Keratinocyte (primary cell): ENCODE measurements around the gene DISP1. TPM values are rescaled to one million over a fixed set of nuclear protein-coding genes. Genes with fewer than 3 reads are reported as not detected.
"Not testable (repeated sequence)": the region's sequence is repeated elsewhere in the genome, so short reads cannot be mapped to it uniquely, and the experiment has no call there.

Source experiments
- DNase-seq: peaks from one replicate; pipeline ENCODE4 v3.0.0-alpha.2; 2011; ENCODE audit warnings: low read depth, missing footprints, low spot score
- FAIRE-seq: peaks from 2 replicates; lab custom pipeline; 2011; peaks lifted over from hg19 to GRCh38; lab: Jason Lieb, UNC
- H2AFZ ChIP-seq: 2 replicates; pipeline ENCODE4 v1.6.0; 2012; ENCODE audit warnings: low read length, control low read depth, inconsistent platforms; ENCODE audit not compliant: control insufficient read depth
- H3K27ac ChIP-seq: 2 replicates; pipeline ENCODE4 v1.5.1; 2011; ENCODE audit warnings: low read length; ENCODE audit not compliant: control insufficient read depth, insufficient read depth
- H3K27me3 ChIP-seq: 3 replicates; pipeline ENCODE4 v1.6.0; 2011; ENCODE audit warnings: low read length; ENCODE audit not compliant: control insufficient read depth, insufficient read depth; ENCODE audit errors: extremely low read depth
- H3K36me3 ChIP-seq, 2 experiments: 2 replicates in 1 of 2; 3 replicates in 1 of 2; pipeline ENCODE4 v1.5.1; 2011; ENCODE audit warnings: low read length in 2 of 2, mild to moderate bottlenecking in 1 of 2; ENCODE audit not compliant: control insufficient read depth in 2 of 2, insufficient read depth in 2 of 2; ENCODE audit errors: extremely low read depth in 1 of 2
- H3K4me1 ChIP-seq: 3 replicates; pipeline ENCODE4 v1.5.1; 2011; ENCODE audit warnings: low read length; ENCODE audit not compliant: control insufficient read depth, insufficient read depth; ENCODE audit errors: extremely low read depth
- H3K4me2 ChIP-seq: 3 replicates; pipeline ENCODE4 v1.6.0; 2011; ENCODE audit warnings: low read depth, low read length; ENCODE audit not compliant: control insufficient read depth, insufficient read depth; ENCODE audit errors: extremely low read depth
- H3K4me3 ChIP-seq, 3 experiments: fragments of 200-600 bp in 1 of 3; sonication (generic) in 1 of 3; 2 replicates in 2 of 3; 3 replicates in 1 of 3; pipeline ENCODE4 v1.5.1; 2011 to 2016; ENCODE audit warnings: low read length in 3 of 3, mild to moderate bottlenecking in 3 of 3, control low read depth in 2 of 3, inconsistent platforms in 1 of 3, low read depth in 1 of 3, mixed read lengths in 1 of 3, mixed run types in 1 of 3, moderate library complexity in 1 of 3; ENCODE audit not compliant: control insufficient read depth in 2 of 3, insufficient read depth in 2 of 3; ENCODE audit errors: extremely low read depth in 1 of 3
- H3K79me2 ChIP-seq: 2 replicates; pipeline ENCODE4 v1.6.0; 2012; ENCODE audit warnings: low read length; ENCODE audit not compliant: control insufficient read depth, insufficient read depth
- H3K9ac ChIP-seq: 3 replicates; pipeline ENCODE4 v1.6.0; 2011; ENCODE audit warnings: low read length; ENCODE audit not compliant: control insufficient read depth, insufficient read depth; ENCODE audit errors: extremely low read depth
- H3K9me1 ChIP-seq: 3 replicates; pipeline ENCODE4 v1.6.0; 2011; ENCODE audit warnings: low read length; ENCODE audit not compliant: control insufficient read depth, insufficient read depth; ENCODE audit errors: extremely low read depth
- H3K9me3 ChIP-seq: 2 replicates; pipeline ENCODE4 v1.5.1; 2012; ENCODE audit warnings: low read depth, low read length; ENCODE audit not compliant: control insufficient read depth
- H4K20me1 ChIP-seq: 3 replicates; pipeline ENCODE4 v1.6.0; 2011; ENCODE audit warnings: low read length; ENCODE audit not compliant: control insufficient read depth, insufficient read depth; ENCODE audit errors: extremely low read depth
- EZH2 ChIP-seq: IDR thresholded peaks from one replicate; pipeline ENCODE4 v1.6.1; 2012; ENCODE audit warnings: inconsistent platforms, mild to moderate bottlenecking, low read length, moderate library complexity
- dilution Hi-C: fragments of 300-500 bp; cut with MboI; formaldehyde crosslinking; loops from one replicate; pipeline ENCODE4 v1.7.0; 2020; ENCODE audit warnings: low sequenced_read_pairs; ENCODE audit not compliant: extremely low pct_ligation_motif_present
- polyA plus RNA-seq, 5 experiments: library from polyadenylated mRNA; depleted of rRNA in 3 of 5; stranded (reverse) in 3 of 5; stranded (forward) in 1 of 5; unstranded in 1 of 5; fragments of >200 nt; gene quantifications; 1 replicate in 1 of 5; 2 replicates in 3 of 5; 3 replicates in 1 of 5; pipeline versions ENCODE4 v1.2.1 to v1.2.3, GENCODE V29; 2011 to 2012; ENCODE audit warnings: missing spikeins in 2 of 5, low read depth in 1 of 5, low replicate concordance in 1 of 5
- TF ChIP-seq, protein P1 (sequence below), 3 experiments: IDR thresholded peaks in 1 of 3; conservative IDR thresholded peaks in 1 of 3; optimal IDR thresholded peaks in 1 of 3; 2 replicates in 2 of 3; 3 replicates in 1 of 3; pipeline versions ENCODE3 to v1.5.1; 2011; ENCODE audit warnings: low read length in 3 of 3, mild to moderate bottlenecking in 3 of 3, moderate library complexity in 2 of 3, control low read depth in 1 of 3, inconsistent platforms in 1 of 3; ENCODE audit not compliant: insufficient read depth in 2 of 3; ENCODE audit errors: extremely low read depth in 1 of 3

The DISP1 gene
- polyA plus RNA-seq, 1 donor (not counting 4 experiments of a cell fraction or from before 2014, with no cell fraction given), result 1.3 TPM

DNA sequence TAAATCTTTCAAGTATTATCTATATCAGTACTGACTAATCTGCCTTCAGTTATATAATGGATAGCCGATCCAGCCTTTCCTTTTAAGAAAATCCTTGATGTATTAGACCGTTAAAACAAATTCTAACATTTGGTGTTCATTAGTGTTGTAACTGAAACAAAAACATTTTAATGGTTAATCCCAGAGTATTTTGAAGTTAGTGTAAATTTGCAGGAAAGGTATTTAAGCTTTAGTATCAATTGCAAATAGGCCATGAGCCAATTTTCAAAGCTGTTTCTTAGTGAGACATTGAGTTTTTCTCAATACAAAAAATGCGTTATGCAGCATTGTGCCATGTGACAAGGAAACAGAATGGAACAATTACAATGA is 29.6 kb downstream of the DISP1 start:
- no peak for TF ChIP-seq EZH2
- TF ChIP-seq, protein P1, sequence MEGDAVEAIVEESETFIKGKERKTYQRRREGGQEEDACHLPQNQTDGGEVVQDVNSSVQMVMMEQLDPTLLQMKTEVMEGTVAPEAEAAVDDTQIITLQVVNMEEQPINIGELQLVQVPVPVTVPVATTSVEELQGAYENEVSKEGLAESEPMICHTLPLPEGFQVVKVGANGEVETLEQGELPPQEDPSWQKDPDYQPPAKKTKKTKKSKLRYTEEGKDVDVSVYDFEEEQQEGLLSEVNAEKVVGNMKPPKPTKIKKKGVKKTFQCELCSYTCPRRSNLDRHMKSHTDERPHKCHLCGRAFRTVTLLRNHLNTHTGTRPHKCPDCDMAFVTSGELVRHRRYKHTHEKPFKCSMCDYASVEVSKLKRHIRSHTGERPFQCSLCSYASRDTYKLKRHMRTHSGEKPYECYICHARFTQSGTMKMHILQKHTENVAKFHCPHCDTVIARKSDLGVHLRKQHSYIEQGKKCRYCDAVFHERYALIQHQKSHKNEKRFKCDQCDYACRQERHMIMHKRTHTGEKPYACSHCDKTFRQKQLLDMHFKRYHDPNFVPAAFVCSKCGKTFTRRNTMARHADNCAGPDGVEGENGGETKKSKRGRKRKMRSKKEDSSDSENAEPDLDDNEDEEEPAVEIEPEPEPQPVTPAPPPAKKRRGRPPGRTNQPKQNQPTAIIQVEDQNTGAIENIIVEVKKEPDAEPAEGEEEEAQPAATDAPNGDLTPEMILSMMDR (optimal IDR thresholded peaks at IDR 0.05 in 1 of 3, IDR thresholded peaks at IDR 0.05 in 1 of 3, conservative IDR thresholded peaks at IDR 0.05 in 1 of 3; ENCODE audit: extremely low read depth in 1 of 3, insufficient read depth in 2 of 3, low read length in 3 of 3), result no peak
- Histone ChIP-seq H4K20me1 (no peaks in the 10 kb centered on the region), H3K27me3 (no peaks in the 10 kb centered on the region), H3K79me2 (no peaks in the 10 kb centered on the region), H3K36me3 (no peaks in the 10 kb centered on the region), H2AFZ (no peak overlapping the region), H3K9ac (no peak overlapping the region), H3K27ac (no peak overlapping the region), H3K9me3 (no peaks in the 10 kb centered on the region), H3K4me3 (no peak overlapping the region), H3K9me1 (no peaks in the 10 kb centered on the region), H3K4me1 (no peaks in the 10 kb centered on the region), H3K4me2 (no peak overlapping the region)
- FAIRE-seq, result no peak
- dilution Hi-C loops, result no loop called here
- DNase-seq, result no peak

DNA sequence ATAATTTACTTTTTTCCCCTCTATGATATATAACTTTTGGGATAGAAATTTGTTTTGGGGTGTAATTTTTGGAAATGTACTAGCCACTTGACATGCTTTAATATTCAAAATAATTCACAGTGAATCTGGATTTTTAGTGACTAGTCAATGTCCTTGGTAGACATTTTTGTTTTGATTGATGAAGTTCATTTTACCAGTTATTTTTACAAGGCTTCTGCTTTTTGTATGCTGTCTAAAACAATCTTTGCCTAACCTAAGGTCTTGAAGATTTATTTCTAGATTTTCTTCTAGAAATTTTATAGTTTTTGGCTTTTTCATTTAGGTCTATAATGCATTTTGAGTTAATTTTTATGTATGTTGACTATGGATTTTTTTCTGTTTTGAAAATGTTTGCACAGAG is 30.9 kb downstream of the DISP1 start:
- no peaks in the 10 kb centered on the region for H3K4me1 ChIP-seq
- H3K4me3 ChIP-seq, result no peak overlapping the region
- no peak overlapping the region for H2AFZ ChIP-seq
- no peaks in the 10 kb centered on the region for H3K9me1 ChIP-seq
- no peak overlapping the region for H3K4me2 ChIP-seq
- no peaks in the 10 kb centered on the region for H3K27me3 ChIP-seq
- no peaks in the 10 kb centered on the region for H3K36me3 ChIP-seq
- FAIRE-seq (no peak), DNase-seq (no peak)
- no peak overlapping the region for H3K27ac ChIP-seq
- H4K20me1 ChIP-seq, result no peaks in the 10 kb centered on the region
- no peaks in the 10 kb centered on the region for H3K9me3 ChIP-seq
- no peak overlapping the region for H3K9ac ChIP-seq
- TF ChIP-seq, protein P1 (optimal IDR thresholded peaks at IDR 0.05 in 1 of 3, IDR thresholded peaks at IDR 0.05 in 1 of 3, conservative IDR thresholded peaks at IDR 0.05 in 1 of 3; ENCODE audit: extremely low read depth in 1 of 3, insufficient read depth in 2 of 3, low read length in 3 of 3), result no peak
- TF ChIP-seq EZH2, result no peak
- dilution Hi-C loops, result no loop called here
- H3K79me2 ChIP-seq, result no peaks in the 10 kb centered on the region

DNA sequence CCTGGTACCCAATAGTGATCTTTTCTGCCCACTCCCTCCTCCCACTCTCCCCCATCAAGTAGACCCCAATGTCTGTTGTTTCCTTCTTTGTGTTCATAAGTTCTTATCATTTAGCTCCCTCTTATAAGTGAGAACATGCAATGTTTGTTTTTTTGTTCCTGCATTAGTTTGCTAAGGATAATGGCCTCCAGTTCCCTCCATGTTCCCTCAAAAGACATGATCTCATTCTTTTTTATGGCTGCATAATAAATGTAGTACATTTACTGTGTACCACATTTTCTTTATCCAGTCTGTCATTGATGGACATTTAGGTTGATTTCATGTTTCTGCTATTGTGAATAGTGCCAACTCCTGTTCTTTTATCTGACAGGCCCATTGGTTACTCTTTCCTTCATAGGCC is 35.7 kb downstream of the DISP1 start:
- H3K9me3 ChIP-seq, FAIRE-seq, H4K20me1 ChIP-seq, H3K4me3 ChIP-seq, dilution Hi-C loops, DNase-seq, H3K36me3 ChIP-seq, H3K9me1 ChIP-seq, H3K9ac ChIP-seq, H3K27ac ChIP-seq, H3K4me2 ChIP-seq, H3K79me2 ChIP-seq, H3K4me1 ChIP-seq, H2AFZ ChIP-seq, H3K27me3 ChIP-seq: not testable (repeated sequence)
